ENCODE data around the gene FXR2.

FXR2 gene

DNA sequence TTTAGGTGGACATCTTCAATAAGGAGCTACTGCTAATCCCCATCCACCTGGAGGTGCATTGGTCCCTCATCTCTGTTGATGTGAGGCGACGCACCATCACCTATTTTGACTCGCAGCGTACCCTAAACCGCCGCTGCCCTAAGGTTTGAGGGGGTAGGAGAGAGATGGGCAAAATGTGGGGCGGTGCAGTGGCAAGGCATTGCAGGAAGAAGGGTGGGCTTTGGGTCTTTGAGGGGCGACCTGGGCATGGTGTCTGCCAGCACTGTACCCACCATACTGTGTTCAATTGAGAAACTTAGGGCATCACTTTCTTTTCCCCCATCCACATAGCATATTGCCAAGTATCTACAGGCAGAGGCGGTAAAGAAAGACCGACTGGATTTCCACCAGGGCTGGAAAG is 44.3 kb downstream of the FXR2 start:
- no peak for DNase-seq (ENCODE audit: low spot score)

DNA sequence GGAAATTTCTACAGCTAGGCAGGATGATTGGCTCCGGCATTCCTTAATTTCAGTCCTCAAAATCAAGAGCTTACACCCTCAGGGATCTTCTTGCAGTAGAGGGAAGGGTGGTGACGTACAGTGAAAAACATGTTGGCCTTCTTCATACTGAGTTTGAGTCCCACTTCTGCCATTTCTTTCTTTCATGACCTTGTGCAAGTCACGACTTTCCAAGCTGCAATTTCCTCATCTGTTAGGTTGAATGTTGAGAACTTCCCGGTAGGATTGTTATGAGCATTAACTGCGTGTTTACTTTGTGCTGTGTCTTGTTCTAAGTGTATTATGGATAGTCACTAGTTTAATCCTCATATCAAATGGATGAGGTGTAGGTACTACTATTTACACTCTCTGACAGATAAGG is 45.1 kb downstream of the FXR2 start:
- DNase-seq (ENCODE audit: low spot score) = no peak

DNA sequence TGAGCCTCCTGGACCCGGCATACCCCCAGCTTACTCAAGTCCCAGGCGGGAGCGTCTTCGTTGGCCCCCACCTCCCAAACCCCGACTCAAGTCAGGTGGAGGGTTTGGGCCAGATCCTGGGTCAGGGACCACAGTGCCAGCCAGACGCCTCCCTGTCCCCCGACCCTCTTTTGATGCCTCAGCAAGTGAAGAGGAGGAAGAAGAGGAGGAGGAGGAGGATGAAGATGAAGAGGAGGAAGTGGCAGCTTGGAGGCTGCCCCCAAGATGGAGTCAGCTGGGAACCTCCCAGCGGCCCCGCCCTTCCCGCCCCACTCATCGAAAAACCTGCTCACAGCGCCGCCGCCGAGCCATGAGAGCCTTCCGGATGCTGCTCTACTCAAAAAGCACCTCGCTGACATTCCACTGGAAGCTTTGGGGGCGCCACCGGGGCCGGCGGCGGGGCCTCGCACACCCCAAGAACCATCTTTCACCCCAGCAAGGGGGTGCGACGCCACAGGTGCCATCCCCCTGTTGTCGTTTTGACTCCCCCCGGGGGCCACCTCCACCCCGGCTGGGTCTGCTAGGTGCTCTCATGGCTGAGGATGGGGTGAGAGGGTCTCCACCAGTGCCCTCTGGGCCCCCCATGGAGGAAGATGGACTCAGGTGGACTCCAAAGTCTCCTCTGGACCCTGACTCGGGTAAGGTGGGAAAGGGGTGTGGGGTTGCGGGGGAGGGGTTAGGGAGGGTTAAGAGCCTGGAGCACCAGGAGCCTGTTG is 51.4 kb downstream of the FXR2 start:
- DNase-seq (ENCODE audit: low spot score) = no peak

DNA sequence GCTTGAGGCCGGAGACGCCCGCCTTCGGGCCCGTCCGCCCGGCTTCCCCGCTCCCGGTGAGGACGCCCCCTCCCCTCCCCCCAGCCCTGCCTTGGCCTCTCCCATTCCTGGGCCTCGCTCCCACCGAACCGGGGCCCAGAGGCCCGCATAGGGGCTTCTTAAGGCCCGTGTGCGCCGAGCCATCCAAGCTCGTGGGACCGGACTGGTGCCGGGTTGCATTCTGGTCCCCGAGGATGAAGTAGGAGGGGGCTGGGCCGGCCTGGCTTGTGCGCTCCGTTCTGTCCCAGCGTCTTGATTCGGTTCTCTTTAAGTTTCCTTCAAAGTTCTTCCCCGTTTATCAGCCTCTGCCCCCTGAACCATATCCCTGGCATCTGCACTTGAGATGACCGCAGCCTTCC is 52.5 kb downstream of the FXR2 start:
- DNase-seq (ENCODE audit: low spot score) = peak; percentile 39

DNA sequence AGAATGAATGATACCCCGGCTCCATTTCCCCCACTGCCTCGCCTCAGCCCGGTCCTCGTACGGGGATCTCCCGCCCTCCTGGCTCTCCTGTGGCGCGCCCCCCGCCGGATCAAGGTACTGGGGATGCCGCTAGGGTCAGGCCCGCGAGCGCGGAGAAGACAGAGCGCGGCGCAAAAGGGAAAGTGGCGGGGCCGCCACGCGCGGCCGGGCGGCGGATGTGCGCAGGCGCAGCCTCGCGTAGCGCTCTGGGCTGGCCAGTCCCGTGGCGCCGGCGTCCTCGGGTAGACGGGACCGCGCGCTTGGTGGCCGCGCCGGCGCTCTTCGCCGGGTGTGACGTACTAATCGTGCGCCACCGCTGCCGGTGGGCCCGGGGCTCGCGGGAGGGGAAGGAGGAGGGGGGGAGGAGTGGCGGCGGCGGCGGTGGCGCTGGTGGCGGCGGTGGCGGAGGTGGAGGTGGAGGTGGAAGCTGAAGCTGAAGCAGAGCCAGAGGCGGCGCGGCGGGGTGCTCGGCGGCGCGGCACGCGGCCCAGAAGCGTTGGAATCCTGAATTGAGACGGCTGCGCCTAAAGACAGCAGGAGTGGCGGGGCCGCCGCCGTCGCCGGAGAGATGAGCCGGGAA is 53.0 kb downstream of the FXR2 start, which contains the start of gene SENP3:
Gene SENP3 (plus strand): TSS at position 331 of the 619 bp plus-strand sequence. CDS start 1,158 bp downstream, outside the sequence.
- peak; percentile 99 for DNase-seq (ENCODE audit: low spot score)

DNA sequence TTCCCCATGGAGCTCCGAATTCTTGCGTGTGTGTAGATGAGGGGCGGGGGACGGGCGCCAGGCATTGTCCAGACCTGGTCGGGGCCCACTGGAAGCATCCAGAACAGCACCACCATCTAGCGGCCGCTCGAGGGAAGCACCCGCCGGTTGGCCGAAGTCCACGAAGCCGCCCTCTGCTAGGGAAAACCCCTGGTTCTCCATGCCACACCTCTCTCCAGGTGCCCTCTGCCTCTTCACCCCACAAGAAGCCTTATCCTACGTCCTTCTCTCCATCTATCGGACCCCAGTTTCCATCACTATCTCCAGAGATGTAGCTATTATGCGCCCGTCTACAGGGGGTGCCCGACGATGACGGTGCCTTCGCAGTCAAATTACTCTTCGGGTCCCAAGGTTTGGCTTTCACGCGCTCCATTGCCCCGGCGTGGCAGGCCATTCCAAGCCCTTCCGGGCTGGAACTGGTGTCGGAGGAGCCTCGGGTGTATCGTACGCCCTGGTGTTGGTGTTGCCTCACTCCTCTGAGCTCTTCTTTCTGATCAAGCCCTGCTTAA is 53.6 kb downstream of the FXR2 start:
- DNase-seq (ENCODE audit: low spot score) = peak; percentile 93

DNA sequence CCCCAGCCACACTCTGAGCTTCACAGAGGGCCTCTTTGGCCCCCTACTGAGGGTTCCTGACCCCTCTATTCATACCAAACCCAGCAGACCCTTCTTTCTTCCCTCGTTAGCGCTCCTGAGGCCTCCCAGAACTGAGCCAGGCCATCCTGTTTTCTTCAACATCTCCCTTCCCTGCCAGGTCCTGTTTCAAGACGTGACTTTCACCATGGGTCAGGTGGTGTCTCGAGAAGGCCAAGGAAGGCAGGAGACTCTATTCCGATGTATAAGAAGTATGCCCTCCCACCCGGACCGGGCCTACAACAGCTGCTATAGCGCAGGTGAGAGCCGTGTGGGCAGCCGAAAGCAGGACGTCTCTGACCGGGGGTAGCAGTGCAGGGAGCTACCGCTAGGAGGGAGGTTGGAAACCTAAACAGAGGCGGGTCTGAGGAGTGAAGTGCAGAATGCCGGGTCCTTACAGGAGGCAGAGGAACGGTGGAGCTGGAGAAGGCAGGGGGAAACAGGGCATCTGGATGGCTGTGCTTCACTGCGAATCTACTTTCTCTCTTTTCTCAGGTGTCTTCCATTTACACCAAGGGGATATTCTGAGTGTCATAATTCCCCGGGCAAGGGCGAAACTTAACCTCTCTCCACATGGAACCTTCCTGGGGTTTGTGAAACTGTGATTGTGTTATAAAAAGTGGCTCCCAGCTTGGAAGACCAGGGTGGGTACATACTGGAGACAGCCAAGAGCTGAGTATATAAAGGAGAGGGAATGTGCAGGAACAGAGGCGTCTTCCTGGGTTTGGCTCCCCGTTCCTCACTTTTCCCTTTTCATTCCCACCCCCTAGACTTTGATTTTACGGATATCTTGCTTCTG is 54.3 kb downstream of the FXR2 start:
- DNase-seq (ENCODE audit: low spot score) = no peak

DNA sequence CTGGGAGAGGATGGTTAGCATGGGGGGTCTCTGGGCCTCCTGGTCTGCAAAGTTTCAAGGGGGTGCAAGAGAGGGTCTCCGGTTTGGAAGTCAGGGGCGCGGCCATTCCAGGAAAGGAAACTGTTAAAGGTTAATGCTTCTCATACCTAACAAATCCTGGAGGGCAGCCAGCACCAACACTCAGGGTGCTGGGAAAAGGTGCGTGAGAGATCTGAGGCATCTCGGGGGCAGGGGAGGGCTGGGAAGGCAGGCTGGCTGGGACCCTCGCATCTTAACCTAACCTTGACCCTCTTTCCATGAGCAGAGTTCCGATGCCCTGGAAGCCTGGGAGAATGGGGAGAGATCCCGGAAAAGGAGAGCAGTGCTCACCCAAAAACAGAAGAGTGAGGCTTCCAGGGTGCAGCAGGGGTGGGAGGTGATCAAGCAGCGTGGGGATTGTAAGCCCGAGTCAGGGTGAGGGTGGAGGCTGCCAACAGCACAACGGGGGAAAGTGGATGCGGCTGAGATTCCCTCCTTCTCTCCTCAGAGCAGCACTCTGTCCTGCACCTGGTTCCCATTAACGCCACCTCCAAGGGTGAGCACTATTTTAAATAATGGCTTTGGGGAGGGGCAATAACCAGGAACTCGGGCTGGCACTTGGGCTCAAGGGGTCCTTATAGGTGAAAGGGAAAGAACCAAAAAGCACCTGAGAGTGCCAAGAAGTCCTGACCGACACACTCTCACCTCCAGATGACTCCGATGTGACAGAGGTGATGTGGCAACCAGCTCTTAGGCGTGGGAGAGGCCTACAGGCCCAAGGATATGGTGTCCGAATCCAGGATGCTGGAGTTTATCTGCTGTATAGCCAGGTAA is 55.2 kb downstream of the FXR2 start:
- no peak for DNase-seq (ENCODE audit: low spot score)

DNA sequence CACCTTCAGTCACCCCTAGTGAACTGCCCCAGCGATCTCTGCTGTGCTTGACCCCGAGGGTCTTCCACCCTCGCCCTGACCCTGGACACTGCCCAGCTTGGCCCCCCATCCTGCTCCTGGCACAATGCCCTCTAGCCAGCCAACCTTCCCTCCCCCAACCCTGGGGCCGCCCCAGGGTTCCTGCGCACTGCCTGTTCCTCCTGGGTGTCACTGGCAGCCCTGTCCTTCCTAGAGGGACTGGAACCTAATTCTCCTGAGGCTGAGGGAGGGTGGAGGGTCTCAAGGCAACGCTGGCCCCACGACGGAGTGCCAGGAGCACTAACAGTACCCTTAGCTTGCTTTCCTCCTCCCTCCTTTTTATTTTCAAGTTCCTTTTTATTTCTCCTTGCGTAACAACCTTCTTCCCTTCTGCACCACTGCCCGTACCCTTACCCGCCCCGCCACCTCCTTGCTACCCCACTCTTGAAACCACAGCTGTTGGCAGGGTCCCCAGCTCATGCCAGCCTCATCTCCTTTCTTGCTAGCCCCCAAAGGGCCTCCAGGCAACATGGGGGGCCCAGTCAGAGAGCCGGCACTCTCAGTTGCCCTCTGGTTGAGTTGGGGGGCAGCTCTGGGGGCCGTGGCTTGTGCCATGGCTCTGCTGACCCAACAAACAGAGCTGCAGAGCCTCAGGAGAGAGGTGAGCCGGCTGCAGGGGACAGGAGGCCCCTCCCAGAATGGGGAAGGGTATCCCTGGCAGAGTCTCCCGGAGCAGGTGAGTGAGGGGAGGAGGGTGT is 56.0 kb downstream of the FXR2 start, which contains the start of gene TNFSF13:
Gene TNFSF13 (plus strand): TSS at position 207 of the 776 bp plus-strand sequence. CDS start 290 bp downstream, at position 497.
- no peak for DNase-seq (ENCODE audit: low spot score)

DNA sequence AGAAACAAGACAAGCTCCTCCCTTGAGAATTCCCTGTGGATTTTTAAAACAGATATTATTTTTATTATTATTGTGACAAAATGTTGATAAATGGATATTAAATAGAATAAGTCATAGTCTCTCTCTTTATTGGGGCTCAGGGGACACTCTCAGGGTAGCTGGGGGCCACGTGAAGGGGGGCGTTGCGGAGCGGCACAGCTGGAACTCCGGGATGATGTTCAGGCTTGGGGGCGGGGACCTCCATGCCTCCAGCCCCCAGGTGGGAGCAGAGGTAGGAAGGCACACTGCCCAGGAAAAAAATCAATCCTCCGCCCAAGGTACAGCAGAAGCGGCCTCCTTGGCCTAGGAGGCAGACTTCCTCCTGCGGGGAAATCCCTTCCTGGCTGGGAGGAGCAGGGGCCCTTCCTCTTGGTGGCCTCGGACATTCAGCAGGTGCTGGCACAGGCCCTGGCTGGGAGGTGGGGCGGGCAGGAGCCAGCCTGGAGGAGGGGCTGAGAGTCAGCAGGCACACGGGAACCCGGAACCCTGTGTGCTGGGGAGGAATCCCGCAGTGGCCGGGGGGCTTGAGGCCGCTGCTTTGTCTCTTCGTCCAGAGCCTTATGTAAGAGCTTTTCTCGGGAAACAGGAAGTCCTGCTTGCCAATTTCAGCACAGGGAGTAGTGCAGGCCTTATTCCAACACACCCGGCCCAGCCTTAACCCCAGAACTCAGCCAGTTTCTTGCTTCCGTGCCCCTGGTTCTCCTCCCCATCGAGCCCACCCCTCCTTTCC is 56.7 kb downstream of the FXR2 start:
- peak; percentile 40 for DNase-seq (ENCODE audit: low spot score)

DNA sequence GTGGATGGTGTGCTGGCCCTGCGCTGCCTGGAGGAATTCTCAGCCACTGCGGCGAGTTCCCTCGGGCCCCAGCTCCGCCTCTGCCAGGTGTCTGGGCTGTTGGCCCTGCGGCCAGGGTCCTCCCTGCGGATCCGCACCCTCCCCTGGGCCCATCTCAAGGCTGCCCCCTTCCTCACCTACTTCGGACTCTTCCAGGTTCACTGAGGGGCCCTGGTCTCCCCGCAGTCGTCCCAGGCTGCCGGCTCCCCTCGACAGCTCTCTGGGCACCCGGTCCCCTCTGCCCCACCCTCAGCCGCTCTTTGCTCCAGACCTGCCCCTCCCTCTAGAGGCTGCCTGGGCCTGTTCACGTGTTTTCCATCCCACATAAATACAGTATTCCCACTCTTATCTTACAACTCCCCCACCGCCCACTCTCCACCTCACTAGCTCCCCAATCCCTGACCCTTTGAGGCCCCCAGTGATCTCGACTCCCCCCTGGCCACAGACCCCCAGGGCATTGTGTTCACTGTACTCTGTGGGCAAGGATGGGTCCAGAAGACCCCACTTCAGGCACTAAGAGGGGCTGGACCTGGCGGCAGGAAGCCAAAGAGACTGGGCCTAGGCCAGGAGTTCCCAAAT is 57.4 kb downstream of the FXR2 start:
- DNase-seq (ENCODE audit: low spot score) = no peak

DNA sequence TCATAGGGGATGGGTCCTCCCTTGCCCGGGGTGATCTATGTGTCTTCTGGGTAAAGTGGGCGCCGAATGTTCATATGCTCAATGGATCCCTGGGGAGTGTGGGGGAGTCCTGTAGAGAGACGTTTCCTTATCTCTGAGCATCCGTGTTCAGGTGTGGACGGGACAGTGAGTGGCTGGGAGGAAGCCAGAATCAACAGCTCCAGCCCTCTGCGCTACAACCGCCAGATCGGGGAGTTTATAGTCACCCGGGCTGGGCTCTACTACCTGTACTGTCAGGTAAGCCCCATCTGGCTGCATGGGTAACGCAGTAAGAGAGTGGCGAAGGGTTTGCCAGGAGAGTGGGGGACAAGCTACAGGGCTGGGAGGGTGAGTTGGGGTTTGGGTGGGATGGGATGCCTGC is 58.1 kb downstream of the FXR2 start:
- no peak for DNase-seq (ENCODE audit: low spot score)

DNA sequence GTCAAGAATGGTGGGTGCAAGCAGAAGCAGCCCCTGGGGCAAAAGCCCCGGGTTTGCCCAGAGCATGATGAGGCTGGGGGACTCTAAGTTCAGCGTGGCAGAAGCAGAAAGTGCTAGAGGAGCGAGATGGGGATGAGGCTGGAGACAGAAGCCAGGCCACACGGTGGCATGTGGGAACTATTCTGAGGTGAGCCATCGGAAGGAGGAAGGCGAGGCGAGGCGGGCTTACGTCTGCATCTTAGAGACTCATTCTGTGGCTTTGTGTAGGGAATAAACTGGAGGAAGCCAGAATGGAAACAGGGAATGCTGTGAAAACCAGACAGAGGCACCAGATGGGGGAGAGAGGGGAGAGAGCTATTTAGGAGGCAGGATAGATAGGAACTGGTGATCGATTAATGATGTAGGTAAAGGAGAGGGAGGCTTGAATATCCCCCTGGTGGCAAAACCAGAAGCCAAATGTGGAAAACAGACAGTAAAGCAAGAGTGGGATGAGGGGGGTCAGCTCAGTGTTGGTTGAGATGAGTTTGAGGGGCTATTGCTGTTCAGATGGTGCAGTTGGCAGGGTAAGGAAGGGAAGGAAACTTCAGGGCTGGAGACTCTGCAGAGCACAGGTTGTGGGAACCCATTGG is 59.3 kb downstream of the FXR2 start:
- DNase-seq (ENCODE audit: low spot score) = no peak

DNA sequence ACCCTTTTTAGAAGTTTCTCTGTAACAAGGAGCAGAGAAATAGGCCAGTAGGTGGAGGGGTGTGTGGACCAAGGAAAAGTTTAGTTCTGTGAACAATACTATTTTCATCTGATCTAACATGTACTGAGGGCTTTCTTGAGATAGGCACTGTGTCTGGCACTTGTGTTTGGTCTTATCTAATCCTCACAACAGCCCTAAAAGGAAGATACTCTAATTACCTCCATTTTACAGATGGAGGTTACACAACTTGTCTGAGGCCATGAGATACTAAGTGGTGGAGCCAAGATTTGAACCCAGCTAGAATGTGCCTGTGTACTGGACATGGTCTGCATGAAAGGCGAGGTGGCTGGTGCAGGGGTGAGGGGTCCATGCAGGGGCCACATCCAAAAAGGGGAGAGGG is 61.3 kb downstream of the FXR2 start:
- DNase-seq (ENCODE audit: low spot score) = no peak

DNA sequence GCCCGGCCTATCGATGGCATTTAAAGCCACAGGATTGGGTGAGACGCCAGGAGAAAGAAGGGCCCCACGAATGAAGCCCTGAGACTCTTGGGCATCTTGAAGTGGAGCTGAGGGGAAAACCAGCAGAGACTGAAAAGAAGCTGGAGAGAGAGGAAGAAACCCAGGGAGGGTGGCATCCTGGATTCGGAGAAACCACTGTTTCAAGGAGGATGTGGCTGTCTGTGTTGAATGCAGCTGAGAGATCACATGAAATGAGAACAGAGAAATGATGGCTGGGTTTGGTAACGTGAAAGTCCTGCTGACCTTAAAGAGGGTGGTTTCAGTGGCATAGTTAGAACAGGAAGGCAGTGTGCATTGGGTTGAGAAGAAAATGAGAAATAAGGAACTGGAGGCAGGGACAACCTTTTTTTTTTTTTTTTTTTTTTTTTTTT is 62.1 kb downstream of the FXR2 start:
- DNase-seq (ENCODE audit: low spot score) = no peak

DNA sequence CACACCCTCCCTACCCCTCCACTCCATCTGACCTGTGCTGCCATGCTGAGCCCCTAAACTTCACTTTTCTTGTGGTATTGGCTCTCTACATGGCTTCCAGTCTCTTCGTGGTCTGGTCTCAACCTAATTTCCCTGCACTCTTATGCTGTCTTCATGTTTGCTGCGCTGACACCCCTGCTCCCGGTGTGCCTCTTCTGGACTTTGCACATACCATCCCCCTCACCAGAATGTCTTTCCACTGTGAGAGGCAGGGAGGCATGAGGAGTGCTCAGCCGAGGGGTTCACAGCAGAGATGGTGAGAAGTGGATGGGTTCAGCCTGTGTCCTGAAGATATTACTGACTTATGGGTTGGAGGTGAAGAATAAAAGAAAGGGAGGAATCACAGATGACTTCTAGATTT is 63.3 kb downstream of the FXR2 start:
- DNase-seq (ENCODE audit: low spot score) = no peak

DNA sequence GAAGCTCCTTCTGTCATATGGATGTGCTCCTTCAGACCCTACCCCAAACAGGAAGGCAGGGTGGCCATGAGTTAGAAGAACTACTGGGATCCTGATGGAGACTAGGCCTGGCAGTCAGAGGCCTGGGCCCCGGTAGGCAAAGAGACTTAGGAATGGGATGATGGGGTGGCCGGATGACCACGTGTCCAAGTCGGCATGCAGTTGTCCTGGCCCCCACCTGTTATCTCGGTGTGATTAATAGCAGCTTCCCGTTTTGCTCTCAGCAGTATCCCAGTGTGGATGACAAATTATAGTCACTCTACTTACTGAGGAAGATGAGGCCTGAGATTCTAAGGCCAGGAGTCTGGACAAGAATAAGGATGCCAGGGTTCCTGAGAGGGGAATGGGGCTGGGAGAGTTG is 64.4 kb downstream of the FXR2 start:
- no peak for DNase-seq (ENCODE audit: low spot score)

DNA sequence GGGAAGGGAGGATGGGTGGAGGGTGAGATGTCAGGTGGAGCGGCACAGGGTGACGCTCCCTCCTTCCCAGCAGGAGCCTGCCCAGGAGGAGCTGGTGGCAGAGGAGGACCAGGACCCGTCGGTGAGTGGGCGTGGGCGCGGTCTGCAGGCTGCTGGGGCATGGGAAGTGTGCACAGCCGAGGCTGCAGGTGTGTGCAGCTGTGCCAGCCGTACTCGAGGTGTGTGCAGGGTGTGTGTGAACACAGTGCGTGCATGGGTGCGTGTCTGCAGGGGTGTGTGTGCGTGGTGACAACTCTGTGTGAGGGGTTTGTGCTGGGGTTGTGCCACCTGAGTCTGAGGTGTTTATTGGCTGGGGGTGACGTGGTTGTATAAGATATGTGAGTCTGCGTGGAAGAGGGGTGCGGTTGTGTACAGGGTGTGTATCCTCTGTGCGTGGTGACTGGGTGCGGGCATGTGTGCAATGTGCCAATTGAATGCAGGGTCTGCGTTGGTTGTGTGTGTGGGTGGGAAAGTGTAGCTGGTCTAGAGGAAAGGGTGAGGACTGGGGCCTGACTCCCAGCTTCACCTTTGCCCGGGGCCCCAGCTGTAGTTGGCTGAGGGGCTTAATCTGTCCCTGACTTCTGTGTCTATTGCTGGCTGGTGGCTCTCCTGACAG is 65.2 kb downstream of the FXR2 start:
- peak; percentile 53 for DNase-seq (ENCODE audit: low spot score)
